ENCODE measurements around the gene OR52W1. TPM values are rescaled to one million over a fixed set of nuclear protein-coding genes. Genes with fewer than 3 reads are reported as not detected.

The OR52W1 gene
- total RNA-seq, 3 donors from 2014 or later, result not detected

- Histone ChIP-seq H3K27ac (no peak within 1 kb of the TSS), H3K9me3 (no peaks in the 10 kb centered on the region), H3K27me3 (no peaks in the 10 kb centered on the region), H3K4me1 (no peaks in the 10 kb centered on the region), H3K4me3 (no peak within 1 kb of the TSS), H3K36me3 (no peaks in the 10 kb centered on the region)
- TF ChIP-seq, protein P1, sequence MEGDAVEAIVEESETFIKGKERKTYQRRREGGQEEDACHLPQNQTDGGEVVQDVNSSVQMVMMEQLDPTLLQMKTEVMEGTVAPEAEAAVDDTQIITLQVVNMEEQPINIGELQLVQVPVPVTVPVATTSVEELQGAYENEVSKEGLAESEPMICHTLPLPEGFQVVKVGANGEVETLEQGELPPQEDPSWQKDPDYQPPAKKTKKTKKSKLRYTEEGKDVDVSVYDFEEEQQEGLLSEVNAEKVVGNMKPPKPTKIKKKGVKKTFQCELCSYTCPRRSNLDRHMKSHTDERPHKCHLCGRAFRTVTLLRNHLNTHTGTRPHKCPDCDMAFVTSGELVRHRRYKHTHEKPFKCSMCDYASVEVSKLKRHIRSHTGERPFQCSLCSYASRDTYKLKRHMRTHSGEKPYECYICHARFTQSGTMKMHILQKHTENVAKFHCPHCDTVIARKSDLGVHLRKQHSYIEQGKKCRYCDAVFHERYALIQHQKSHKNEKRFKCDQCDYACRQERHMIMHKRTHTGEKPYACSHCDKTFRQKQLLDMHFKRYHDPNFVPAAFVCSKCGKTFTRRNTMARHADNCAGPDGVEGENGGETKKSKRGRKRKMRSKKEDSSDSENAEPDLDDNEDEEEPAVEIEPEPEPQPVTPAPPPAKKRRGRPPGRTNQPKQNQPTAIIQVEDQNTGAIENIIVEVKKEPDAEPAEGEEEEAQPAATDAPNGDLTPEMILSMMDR (IDR thresholded peaks at IDR 0.05), result no peak
- TF ChIP-seq POLR2AphosphoS5 (IDR thresholded peaks at IDR 0.05) (no peak), POLR2A (IDR thresholded peaks at IDR 0.05) (no peak)
- intact Hi-C loops (cut with DNase I; ENCODE audit: low total_unique reads), result no loop called here
- DNase-seq (ENCODE audit: low spot score in 2 of 2), result no peak
These were observed 6.3 kb downstream of the OR52W1 start, which contains the start of gene C11orf42 for GRCh38 chr11:6205366-6205765. C11orf42 (plus strand) TSS chr11:6205557; CDS start chr11:6205616, 59 bp downstream.

DNA sequence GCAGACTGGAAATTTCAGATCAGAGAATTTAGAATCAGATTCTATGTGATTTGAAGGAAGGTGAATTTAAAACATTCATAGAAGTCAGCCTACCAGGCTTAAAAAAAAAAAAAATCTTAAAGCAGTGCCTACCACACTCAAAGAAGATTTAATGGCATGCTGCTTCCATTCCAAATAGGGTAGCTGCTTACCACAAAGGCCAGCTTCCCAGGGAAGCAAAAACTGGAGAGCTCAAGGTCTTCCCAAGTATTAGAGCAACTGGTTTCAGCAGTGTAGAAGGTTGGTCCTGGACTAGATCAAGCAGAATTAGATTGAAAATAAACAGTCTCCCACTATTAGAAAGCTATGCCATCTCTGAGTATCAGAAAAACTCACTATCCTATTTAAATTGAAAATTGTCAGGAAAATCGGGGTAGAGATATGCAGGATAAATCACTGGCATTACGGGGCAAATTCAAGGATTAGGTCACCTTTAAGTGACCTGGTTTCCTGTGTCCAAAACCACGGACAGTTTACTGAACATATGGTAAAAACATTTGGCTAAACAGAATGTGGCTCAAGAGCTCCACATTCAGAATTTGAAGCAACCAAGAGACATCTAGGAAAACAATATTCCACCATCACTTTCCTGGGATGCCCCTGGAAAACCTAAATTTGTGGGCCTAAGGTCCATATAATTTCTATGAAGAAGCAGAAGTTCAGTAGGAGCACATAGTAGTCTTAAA is 7.6 kb downstream of the OR52W1 start:
- Histone ChIP-seq H3K36me3 (peaks cover 6% of the 10 kb centered on the region), H3K27me3 (no peaks in the 10 kb centered on the region), H3K4me3 (no peak overlapping the region), H3K4me1 (no peaks in the 10 kb centered on the region), H3K9me3 (no peaks in the 10 kb centered on the region), H3K27ac (no peak overlapping the region)
- intact Hi-C loops (cut with DNase I; ENCODE audit: low total_unique reads), result no loop called here
- DNase-seq (ENCODE audit: low spot score in 2 of 2), result no peak
- no peak for TF ChIP-seq POLR2AphosphoS5 (IDR thresholded peaks at IDR 0.05)
- no peak for TF ChIP-seq POLR2A (IDR thresholded peaks at IDR 0.05)
- TF ChIP-seq, protein P1 (IDR thresholded peaks at IDR 0.05), result no peak

DNA sequence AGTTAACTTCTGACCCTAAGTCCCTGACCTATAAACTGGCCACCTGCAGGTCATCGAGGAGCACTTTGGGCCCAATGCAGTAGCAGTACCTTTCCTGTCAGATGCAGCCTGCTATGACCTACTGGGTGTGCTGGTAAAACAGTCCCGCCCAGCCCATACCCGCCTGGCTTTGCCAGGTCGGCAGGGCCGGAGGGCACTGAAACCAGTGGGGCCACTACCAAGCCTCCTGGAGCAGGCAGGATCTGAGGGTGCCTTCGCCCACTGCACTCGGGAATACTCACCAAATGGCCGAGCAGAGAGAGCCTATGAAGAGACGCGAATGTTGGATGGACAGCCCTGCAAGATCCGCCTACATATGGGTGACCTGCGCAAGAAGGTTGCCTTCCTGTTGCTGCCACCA is 10.8 kb downstream of the OR52W1 start:
- TF ChIP-seq, protein P1 (IDR thresholded peaks at IDR 0.05), result no peak
- TF ChIP-seq POLR2AphosphoS5 (IDR thresholded peaks at IDR 0.05), result no peak
- no peak for TF ChIP-seq POLR2A (IDR thresholded peaks at IDR 0.05)
- no peaks in the 10 kb centered on the region for H3K27me3 ChIP-seq
- DNase-seq (ENCODE audit: low spot score in 2 of 2), result no peak
- H3K9me3 ChIP-seq, result no peaks in the 10 kb centered on the region
- peaks cover 11% of the 10 kb centered on the region for H3K36me3 ChIP-seq
- H3K4me1 ChIP-seq, result no peaks in the 10 kb centered on the region
- H3K27ac ChIP-seq, result no peak overlapping the region
- no peak overlapping the region for H3K4me3 ChIP-seq
- intact Hi-C loops (cut with DNase I; ENCODE audit: low total_unique reads), result no loop called here

- no peak overlapping the region for H3K4me3 ChIP-seq
- H3K9me3 ChIP-seq, result no peaks in the 10 kb centered on the region
- H3K4me1 ChIP-seq, result no peaks in the 10 kb centered on the region
- no peak for DNase-seq (ENCODE audit: low spot score in 2 of 2)
- TF ChIP-seq POLR2A (IDR thresholded peaks at IDR 0.05), result no peak
- TF ChIP-seq, protein P1 (IDR thresholded peaks at IDR 0.05), result no peak
- TF ChIP-seq POLR2AphosphoS5 (IDR thresholded peaks at IDR 0.05), result no peak
- no peak overlapping the region for H3K27ac ChIP-seq
- H3K36me3 ChIP-seq, result peaks cover 12% of the 10 kb centered on the region
- no peaks in the 10 kb centered on the region for H3K27me3 ChIP-seq
- intact Hi-C loops (cut with DNase I; ENCODE audit: low total_unique reads), result no loop called here
These were observed 11.4 kb downstream of the OR52W1 start for GRCh38 chr11:6210274-6210955.

- H3K27me3 ChIP-seq, result no peaks in the 10 kb centered on the region
- no peaks in the 10 kb centered on the region for H3K4me1 ChIP-seq
- peaks cover 22% of the 10 kb centered on the region for H3K36me3 ChIP-seq
- H3K9me3 ChIP-seq, result no peaks in the 10 kb centered on the region
- intact Hi-C loops (cut with DNase I; ENCODE audit: low total_unique reads), result no loop called here
- DNase-seq (ENCODE audit: low spot score in 2 of 2), result no peak
- no peak overlapping the region for H3K27ac ChIP-seq
- no peak overlapping the region for H3K4me3 ChIP-seq
- no peak for TF ChIP-seq POLR2AphosphoS5 (IDR thresholded peaks at IDR 0.05)
- TF ChIP-seq POLR2A (IDR thresholded peaks at IDR 0.05), result no peak
These were observed 15.5 kb downstream of the OR52W1 start for GRCh38 chr11:6214530-6214929.

Data from breast epithelium (tissue), 4 donors.